ENCODE data around the gene CNNM1. TPM values are rescaled to one million over a fixed set of nuclear protein-coding genes. Genes with fewer than 3 reads are reported as not detected.

CNNM1 gene
- total and polyA plus RNA-seq, 2 donors (not counting 3 experiments of a cell fraction or from before 2014, with no cell fraction given) = not detected

GRCh38 chr10:99403674-99404073 is 74.5 kb downstream of the CNNM1 start:
- Histone ChIP-seq H3K27me3 (ENCODE audit: control insufficient read depth in 2 of 2, insufficient read depth in 2 of 2, low read length in 2 of 2) (no peaks in the 10 kb centered on the region), H3K4me1 (ENCODE audit: control insufficient read depth, extremely low read depth, insufficient read depth, low read length) (peaks cover 14% of the 10 kb centered on the region), H2AFZ (ENCODE audit: low read depth, low read length) (peak overlapping the region; percentile 51), H3K4me2 (ENCODE audit: insufficient read depth, low read length) (peak overlapping the region; percentile 33), H3K9me1 (replicated peaks; ENCODE audit: control insufficient read depth, extremely low read depth, insufficient read depth, low read length) (no peaks in the 10 kb centered on the region), H3K27ac (ENCODE audit: insufficient read depth, low read depth, low read length) (peak overlapping the region; percentile 64), H3K9ac (replicated peaks; ENCODE audit: extremely low read depth, insufficient read depth, low read length) (no peak overlapping the region), H3K79me2 (ENCODE audit: control insufficient read depth, insufficient read depth, low read length) (no peaks in the 10 kb centered on the region), H4K20me1 (replicated peaks; ENCODE audit: control insufficient read depth, extremely low read depth, insufficient read depth, low read length) (no peaks in the 10 kb centered on the region), H3K9me3 (replicated peaks; ENCODE audit: control insufficient read depth, insufficient read depth, low read length) (no peaks in the 10 kb centered on the region), H3K4me3 (replicated peaks in 1 of 3; ENCODE audit: insufficient read depth in 1 of 3, low read depth in 1 of 3, low read length in 3 of 3) (no peak overlapping the region), H3K36me3 (ENCODE audit: control insufficient read depth in 2 of 2, extremely low read depth in 1 of 2, insufficient read depth in 2 of 2, low read length in 2 of 2) (peaks cover 4% of the 10 kb centered on the region in 2 experiments)
- TF ChIP-seq POLR2AphosphoS5 (IDR thresholded peaks at IDR 0.05; ENCODE audit: insufficient read depth, low read depth, low read length) (no peak), FOS (IDR thresholded peaks at IDR 0.05; ENCODE audit: borderline replicate concordance, insufficient read depth, low read length) (peak; percentile 79), POLR2A (IDR thresholded peaks at IDR 0.05; ENCODE audit: low read depth, low read length) (no peak), GATA2 (IDR thresholded peaks at IDR 0.05; ENCODE audit: insufficient read depth, insufficient read length, low read depth, low read length) (peak; percentile 82), MYC (IDR thresholded peaks at IDR 0.05; ENCODE audit: low read depth, low read length) (no peak), JUN (IDR thresholded peaks at IDR 0.05; ENCODE audit: borderline replicate concordance, insufficient read depth, insufficient read length, low read depth) (peak; percentile 73), CTCF (IDR thresholded peaks at IDR 0.05; ENCODE audit: extremely low read depth in 1 of 2, insufficient read depth in 1 of 2, low read depth in 1 of 2, low read length in 2 of 2) (no peak), MAX (IDR thresholded peaks at IDR 0.05; ENCODE audit: insufficient read depth, insufficient read length) (no peak), EZH2 (IDR thresholded peaks at IDR 0.05; ENCODE audit: borderline replicate concordance, low read depth, low read length, severe bottlenecking) (no peak)
- BruUV-seq (replicated peaks) = no TSS peak
- peak; percentile 99 for FAIRE-seq
- POLR2A ChIA-PET = no interaction called here
- DNase-seq (ENCODE audit: low read depth, low spot score) = peak; percentile 78
- intact Hi-C loops (cut with micrococcal nuclease) (loop anchor here (1.0 kb wide), 2 partner anchors 10 to 27 kb away; partner anchors contain the start of gene GOT1), dilution Hi-C loops (cut with MboI; ENCODE audit: extremely low pct_ligation_motif_present, low sequenced_read_pairs) (no loop called here)
- CTCF ChIA-PET = interaction anchor here (0.7 to 4.7 kb wide), 6 partner anchors 8 to 936 kb away, joined by 3 to 32 read pairs (median 4); partner anchors contain the start of gene GOT1

Measured in endothelial cell of umbilical vein (primary cell).